GM18499 (cell line): ENCODE data around the gene KCNQ1OT1.

ENCODE experiments used
- ATAC-seq: cut with Tn5 transposase; IDR thresholded peaks from one replicate; pipeline ENCODE4 v1.9.1; 2021; ENCODE audit warnings: moderate number of reproducible peaks; ENCODE audit not compliant: insufficient read depth, unreplicated experiment

Gene KCNQ1OT1

DNA sequence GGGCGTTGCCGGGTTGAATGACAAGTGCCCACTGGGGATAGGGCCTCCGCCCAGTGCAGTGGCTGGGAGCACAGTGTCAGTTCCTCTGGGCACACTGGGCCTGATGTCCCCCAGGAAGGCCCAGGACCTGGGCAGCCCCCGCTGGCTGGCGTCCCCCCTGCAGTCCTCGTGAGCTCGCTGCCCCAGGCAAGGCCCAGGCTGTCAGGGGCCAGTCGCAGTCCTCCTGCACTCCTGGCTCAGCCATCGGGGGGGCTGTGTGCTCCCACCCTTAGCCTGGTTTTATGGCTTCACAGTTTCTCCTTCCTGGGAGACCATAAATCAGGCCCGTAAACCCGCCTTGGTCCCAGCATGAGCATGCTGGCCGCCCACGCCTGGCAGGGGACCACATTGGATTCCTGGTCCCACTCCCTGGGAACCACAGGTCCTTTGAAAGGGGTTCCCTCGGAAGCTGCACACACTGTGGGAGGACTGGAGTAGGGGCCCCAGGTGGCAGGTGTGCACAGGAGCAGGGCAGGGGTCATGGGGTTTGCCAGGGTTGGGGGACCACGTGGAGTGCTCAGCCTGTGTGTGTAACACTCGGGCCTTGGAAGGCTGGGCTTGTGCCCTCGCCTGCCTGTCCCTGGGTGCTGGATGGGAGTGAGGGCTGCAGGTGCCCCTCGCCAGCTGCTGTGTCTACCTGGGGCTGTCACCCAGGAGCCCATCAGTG is 113.6 kb downstream of the KCNQ1OT1 start:
- ATAC-seq = no peak

DNA sequence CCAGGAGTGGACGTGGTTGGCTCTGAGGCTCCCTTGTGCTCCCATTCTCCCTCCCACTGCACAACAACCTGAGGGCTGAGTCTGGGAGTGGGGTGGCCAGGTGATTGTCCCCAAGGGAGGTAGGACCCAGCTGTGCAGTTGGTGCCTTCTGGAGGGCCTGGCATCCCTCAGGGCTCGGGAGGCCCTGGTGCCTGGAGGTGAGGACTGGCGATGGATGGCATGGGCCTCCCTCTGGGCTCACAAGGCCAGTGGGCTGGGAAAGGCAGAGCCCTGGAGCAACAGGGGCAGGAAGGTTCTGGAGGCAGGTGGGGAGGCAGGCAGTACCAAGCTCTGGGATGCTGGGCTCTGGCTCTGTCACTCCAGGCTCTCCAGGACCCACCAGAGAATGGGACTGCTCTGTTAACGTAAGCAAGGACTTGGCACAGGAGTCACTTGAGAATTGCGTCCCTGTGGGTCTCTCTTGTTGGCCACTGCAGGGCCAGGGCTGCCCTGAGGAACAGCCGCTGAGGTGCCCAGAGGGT is 114.2 kb downstream of the KCNQ1OT1 start:
- no peak for ATAC-seq

GRCh38 chr11:2584812-2585565 is 114.8 kb downstream of the KCNQ1OT1 start:
- ATAC-seq = no peak

DNA sequence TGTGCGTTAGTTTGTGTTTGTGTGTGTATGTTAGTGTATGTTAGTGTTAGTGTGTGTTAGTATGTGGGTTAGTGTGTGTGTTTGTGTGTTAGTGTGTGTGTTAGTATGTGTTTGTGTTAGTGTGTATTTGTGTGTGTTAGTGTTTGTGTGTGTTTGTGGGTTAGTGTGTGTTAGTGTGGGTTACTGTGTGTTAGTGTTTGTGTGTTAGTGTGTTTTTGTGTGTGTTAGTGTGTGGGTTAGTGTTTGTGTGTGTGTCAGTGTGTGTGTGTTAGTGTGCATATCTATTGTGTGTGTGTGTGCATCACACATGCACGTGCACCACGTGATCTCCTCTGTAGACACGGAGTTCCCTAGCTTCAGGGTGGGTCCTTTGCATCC is 115.4 kb downstream of the KCNQ1OT1 start:
- no peak for ATAC-seq

GRCh38 chr11:2583605-2583958 is 116.2 kb downstream of the KCNQ1OT1 start:
- ATAC-seq = no peak

- ATAC-seq = no peak
Observed at GRCh38 chr11:2582946-2583604, 116.7 kb downstream of the KCNQ1OT1 start.

GRCh38 chr11:2582351-2582945 is 117.3 kb downstream of the KCNQ1OT1 start:
- ATAC-seq = no peak

- no peak for ATAC-seq
Observed at GRCh38 chr11:2581931-2582350, 117.9 kb downstream of the KCNQ1OT1 start.

GRCh38 chr11:2581151-2581930 is 118.5 kb downstream of the KCNQ1OT1 start:
- ATAC-seq = no peak

- ATAC-seq = no peak
Observed at GRCh38 chr11:2580571-2581001, 119.2 kb downstream of the KCNQ1OT1 start.

GRCh38 chr11:2580061-2580421 is 119.8 kb downstream of the KCNQ1OT1 start:
- ATAC-seq = no peak

DNA sequence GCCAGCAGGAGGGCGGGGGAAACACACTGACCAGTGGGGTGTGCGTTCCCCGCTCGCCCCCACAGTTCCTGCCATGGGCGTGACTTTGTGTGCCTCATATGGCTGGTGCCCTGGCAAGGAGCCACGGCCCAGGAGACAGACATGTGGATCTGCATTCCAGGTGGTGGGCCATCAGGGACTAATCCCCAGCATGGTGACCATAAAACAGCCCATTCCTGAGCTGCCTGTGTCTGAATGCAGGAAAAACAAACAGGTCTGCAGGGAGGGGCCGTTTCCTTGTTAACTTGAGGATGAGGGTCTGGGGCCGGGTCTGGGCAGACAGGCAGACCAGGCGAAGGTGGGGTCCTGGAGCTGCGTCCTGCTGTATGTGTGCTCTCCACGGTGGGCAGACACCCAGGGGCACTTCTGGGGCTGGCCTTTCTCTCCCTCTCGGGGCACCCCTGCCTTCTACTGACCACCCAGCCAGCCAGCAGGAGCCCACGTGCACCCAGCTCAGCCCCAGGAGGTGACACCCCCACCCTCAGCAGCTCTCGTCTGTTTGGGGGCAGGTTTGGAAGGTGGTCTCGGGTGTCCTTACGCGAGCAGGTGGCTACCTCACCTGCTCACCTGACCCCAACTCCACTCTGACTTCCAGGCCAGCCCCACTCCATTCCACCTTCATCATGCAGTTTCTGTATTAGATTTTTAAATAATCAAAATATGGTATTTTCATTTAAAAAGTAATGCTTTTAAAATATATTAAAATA is 120.3 kb downstream of the KCNQ1OT1 start:
- no peak for ATAC-seq

- no peak for ATAC-seq
Observed at GRCh38 chr11:2578929-2579270, 120.9 kb downstream of the KCNQ1OT1 start.

DNA sequence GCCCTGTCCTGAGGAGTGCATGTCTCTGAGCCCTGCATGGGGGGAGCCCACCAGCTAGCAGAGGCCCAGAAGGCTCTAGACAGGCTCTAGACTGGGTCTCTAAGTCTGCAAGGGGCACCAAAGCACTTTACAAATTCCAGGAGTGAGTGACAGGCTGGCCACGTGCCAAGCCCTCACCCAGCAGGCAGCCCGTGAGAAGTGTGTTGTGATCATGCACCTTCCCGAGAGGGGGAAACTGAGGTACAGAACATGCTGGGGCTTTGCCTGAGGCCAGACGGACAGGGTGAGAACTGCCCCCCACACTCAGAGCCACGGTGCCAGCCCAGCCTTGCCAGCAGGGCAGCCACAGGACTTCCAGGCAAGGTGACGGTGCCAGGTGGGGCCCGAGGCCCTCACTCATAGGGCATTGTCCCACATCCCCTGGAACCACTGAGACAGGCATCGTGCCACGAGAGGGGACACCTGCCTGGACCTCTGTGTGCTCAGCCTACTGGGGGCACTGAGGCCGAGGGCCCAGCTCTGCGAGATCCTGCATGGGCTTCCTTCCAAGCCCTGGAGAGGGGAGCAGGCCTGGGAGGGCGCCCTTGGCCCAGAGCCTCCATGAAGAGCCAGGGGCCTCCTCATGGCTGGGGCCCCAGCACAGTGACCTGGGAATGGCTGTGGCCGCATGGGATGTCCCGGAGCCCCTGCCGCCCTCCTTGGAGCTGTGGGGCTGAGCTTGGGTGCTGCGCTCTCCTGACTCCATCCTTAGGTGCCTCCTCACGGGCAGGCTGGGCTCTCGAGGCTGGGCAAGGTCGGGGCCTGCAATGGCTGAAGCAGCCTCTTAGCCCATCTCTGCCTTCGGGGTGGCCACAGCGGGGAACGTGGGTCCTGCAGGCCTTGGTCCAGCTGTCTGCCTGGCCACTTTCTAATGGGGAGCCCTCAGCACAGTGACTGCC is 121.5 kb downstream of the KCNQ1OT1 start:
- no peak for ATAC-seq

GRCh38 chr11:2577031-2577990 is 122.5 kb downstream of the KCNQ1OT1 start:
- ATAC-seq = no peak

GRCh38 chr11:2576549-2576948 is 123.2 kb downstream of the KCNQ1OT1 start:
- no peak for ATAC-seq

GRCh38 chr11:2576111-2576510 is 123.7 kb downstream of the KCNQ1OT1 start:
- no peak for ATAC-seq
